GM19193 (cell line): Measurements from ENCODE around the gene NFKB1.

Experiments
- POLR2A ChIP-seq: IDR thresholded peaks from 4 replicates; pipeline ENCODE4 v1.6.1; 2011; ENCODE audit not compliant: insufficient read depth, insufficient read length; ENCODE audit errors: extremely low read depth

NFKB1 gene

GRCh38 chr4:102637391-102637790 lies 136.2 kb downstream of the NFKB1 start:
- no peak for TF ChIP-seq POLR2A

GRCh38 chr4:102638621-102639020 lies 137.5 kb downstream of the NFKB1 start:
- no peak for TF ChIP-seq POLR2A

GRCh38 chr4:102639598-102639997 lies 138.4 kb downstream of the NFKB1 start:
- TF ChIP-seq POLR2A, result no peak

GRCh38 chr4:102640669-102641068 lies 139.5 kb downstream of the NFKB1 start:
- no peak for TF ChIP-seq POLR2A

GRCh38 chr4:102641793-102642192 lies 140.6 kb downstream of the NFKB1 start:
- TF ChIP-seq POLR2A, result no peak

- TF ChIP-seq POLR2A, result no peak
Measured at GRCh38 chr4:102642631-102643298, 141.6 kb downstream of the NFKB1 start.

GRCh38 chr4:102647117-102647516 lies 146.0 kb downstream of the NFKB1 start:
- no peak for TF ChIP-seq POLR2A

GRCh38 chr4:102657206-102657605 lies 156.0 kb downstream of the NFKB1 start:
- TF ChIP-seq POLR2A, result no peak

- no peak for TF ChIP-seq POLR2A
Measured at GRCh38 chr4:102663073-102663472, 161.9 kb downstream of the NFKB1 start.

GRCh38 chr4:102665527-102665926 lies 164.4 kb downstream of the NFKB1 start:
- TF ChIP-seq POLR2A, result no peak
